Measurements from ENCODE around the gene NOTUM.
A peak's percentile ranks its signal among the peaks of the same experiment; 100 is the strongest.

The NOTUM gene

GRCh38 chr17:81968850-81969812, 8.1 kb upstream of the NOTUM start:
- H3F3A ChIP-seq (ENCODE audit: low read depth), result peaks cover 6% of the 10 kb centered on the region; the same call in 1 of the 2 replicates
- no peak overlapping the region for H3K4me3 ChIP-seq (ENCODE audit: low read length, poor library complexity, severe bottlenecking)
- no peaks in the 10 kb centered on the region for H3K9me2 ChIP-seq (replicated peaks; ENCODE audit: low read depth, low read length)
- no peaks in the 10 kb centered on the region for H3K79me2 ChIP-seq (ENCODE audit: insufficient read depth, low read length)
- TF ChIP-seq EZH2phosphoT487 (IDR thresholded peaks at IDR 0.05; ENCODE audit: borderline replicate concordance) (no peak), CTCF (conservative IDR thresholded peaks at IDR 0.05; ENCODE audit: low read length) (no peak)
- H3K4me2 ChIP-seq (ENCODE audit: low read depth, low read length, poor library complexity, severe bottlenecking), result no peak overlapping the region
- H2AFZ ChIP-seq (ENCODE audit: low read length), result no peak overlapping the region
- no peaks in the 10 kb centered on the region for H3K9me3 ChIP-seq (ENCODE audit: insufficient read depth, low read depth, low read length)
- H3K27me3 ChIP-seq (ENCODE audit: insufficient read depth, low read length, poor library complexity, severe bottlenecking), result no peaks in the 10 kb centered on the region
- H3K4me1 ChIP-seq (ENCODE audit: insufficient read depth, low read length, poor library complexity, severe bottlenecking), result peaks cover 17% of the 10 kb centered on the region
- H4K20me1 ChIP-seq (ENCODE audit: insufficient read depth, low read length, poor library complexity, severe bottlenecking), result no peaks in the 10 kb centered on the region
- no peaks in the 10 kb centered on the region for H3K36me3 ChIP-seq (ENCODE audit: insufficient read depth, low read length)
- H3K9ac ChIP-seq (ENCODE audit: low read depth, low read length, poor library complexity, severe bottlenecking), result no peak overlapping the region

- Histone ChIP-seq H4K20me1 (ENCODE audit: insufficient read depth, low read length, poor library complexity, severe bottlenecking) (no peaks in the 10 kb centered on the region), H3K4me2 (ENCODE audit: low read depth, low read length, poor library complexity, severe bottlenecking) (peak overlapping the region; percentile 70), H3K9me2 (replicated peaks; ENCODE audit: low read depth, low read length) (no peaks in the 10 kb centered on the region), H2AFZ (ENCODE audit: low read length) (peak overlapping the region; percentile 70), H3K36me3 (ENCODE audit: insufficient read depth, low read length) (no peaks in the 10 kb centered on the region), H3K4me3 (ENCODE audit: low read length, poor library complexity, severe bottlenecking) (peak overlapping the region; percentile 45), H3K79me2 (ENCODE audit: insufficient read depth, low read length) (no peaks in the 10 kb centered on the region), H3K9me3 (ENCODE audit: insufficient read depth, low read depth, low read length) (no peaks in the 10 kb centered on the region), H3K27me3 (ENCODE audit: insufficient read depth, low read length, poor library complexity, severe bottlenecking) (no peaks in the 10 kb centered on the region), H3F3A (ENCODE audit: low read depth) (peaks cover 6% of the 10 kb centered on the region; the same call in 1 of the 2 replicates), H3K9ac (ENCODE audit: low read depth, low read length, poor library complexity, severe bottlenecking) (peak overlapping the region; percentile 35), H3K4me1 (ENCODE audit: insufficient read depth, low read length, poor library complexity, severe bottlenecking) (peaks cover 17% of the 10 kb centered on the region)
- TF ChIP-seq EZH2phosphoT487 (IDR thresholded peaks at IDR 0.05; ENCODE audit: borderline replicate concordance) (no peak), CTCF (conservative IDR thresholded peaks at IDR 0.05; ENCODE audit: low read length) (no peak)
Observed at GRCh38 chr17:81968396-81968745, 7.4 kb upstream of the NOTUM start.

- TF ChIP-seq EZH2phosphoT487 (IDR thresholded peaks at IDR 0.05; ENCODE audit: borderline replicate concordance) (no peak), CTCF (conservative IDR thresholded peaks at IDR 0.05; ENCODE audit: low read length) (no peak)
- peaks cover 17% of the 10 kb centered on the region for H3K4me1 ChIP-seq (ENCODE audit: insufficient read depth, low read length, poor library complexity, severe bottlenecking)
- H3K4me3 ChIP-seq (ENCODE audit: low read length, poor library complexity, severe bottlenecking), result peak overlapping the region; percentile 56
Observed at GRCh38 chr17:81967533-81968395, 6.8 kb upstream of the NOTUM start.

More at GRCh38 chr17:81967533-81968395, 6.8 kb upstream of the NOTUM start:
- Histone ChIP-seq H3K9me2 (replicated peaks; ENCODE audit: low read depth, low read length) (no peaks in the 10 kb centered on the region), H3K4me2 (ENCODE audit: low read depth, low read length, poor library complexity, severe bottlenecking) (peak overlapping the region; percentile 70), H3K9ac (ENCODE audit: low read depth, low read length, poor library complexity, severe bottlenecking) (peak overlapping the region; percentile 62), H4K20me1 (ENCODE audit: insufficient read depth, low read length, poor library complexity, severe bottlenecking) (no peaks in the 10 kb centered on the region), H3K79me2 (ENCODE audit: insufficient read depth, low read length) (no peaks in the 10 kb centered on the region), H3K27me3 (ENCODE audit: insufficient read depth, low read length, poor library complexity, severe bottlenecking) (no peaks in the 10 kb centered on the region), H3F3A (ENCODE audit: low read depth) (peaks cover 6% of the 10 kb centered on the region; the same call in 1 of the 2 replicates), H2AFZ (ENCODE audit: low read length) (peak overlapping the region; percentile 70), H3K36me3 (ENCODE audit: insufficient read depth, low read length) (no peaks in the 10 kb centered on the region), H3K9me3 (ENCODE audit: insufficient read depth, low read depth, low read length) (no peaks in the 10 kb centered on the region)
